Measurements from ENCODE around the gene FZD2. TPM values are rescaled to one million over a fixed set of nuclear protein-coding genes. Genes with fewer than 3 reads are reported as not detected.
A peak's percentile ranks its signal among the peaks of the same experiment; 100 is the strongest.

Gene FZD2
- total RNA-seq, 6 experiments from 2014 or later, result 76.4 to 103 (median 92.8) TPM

DNA sequence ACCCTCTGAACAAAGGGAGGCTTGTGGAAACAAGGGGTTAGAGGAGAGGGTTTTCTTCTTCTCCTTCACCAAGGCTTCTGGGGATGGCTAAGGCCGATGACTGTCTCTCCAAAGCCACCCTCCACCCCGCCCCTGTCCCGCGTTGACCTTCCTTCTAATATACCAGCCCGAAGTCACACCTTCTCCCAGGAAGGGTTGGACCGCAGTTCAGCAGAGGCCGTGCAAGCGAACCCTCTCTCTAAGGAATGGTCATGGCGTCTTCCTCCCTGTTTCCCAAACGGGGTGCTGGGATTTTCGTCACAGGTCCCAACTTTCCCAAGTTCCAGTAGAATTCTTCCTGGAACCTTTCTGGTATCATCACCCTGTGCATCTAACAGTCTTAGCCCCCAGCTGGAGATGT is 49.4 kb downstream of the FZD2 start:
- H3K9me3 Mint-ChIP-seq, result no peaks in the 10 kb centered on the region
- no peaks in the 10 kb centered on the region for H3K27me3 Mint-ChIP-seq (ENCODE audit: insufficient read depth)
- TF ChIP-seq, protein P1, sequence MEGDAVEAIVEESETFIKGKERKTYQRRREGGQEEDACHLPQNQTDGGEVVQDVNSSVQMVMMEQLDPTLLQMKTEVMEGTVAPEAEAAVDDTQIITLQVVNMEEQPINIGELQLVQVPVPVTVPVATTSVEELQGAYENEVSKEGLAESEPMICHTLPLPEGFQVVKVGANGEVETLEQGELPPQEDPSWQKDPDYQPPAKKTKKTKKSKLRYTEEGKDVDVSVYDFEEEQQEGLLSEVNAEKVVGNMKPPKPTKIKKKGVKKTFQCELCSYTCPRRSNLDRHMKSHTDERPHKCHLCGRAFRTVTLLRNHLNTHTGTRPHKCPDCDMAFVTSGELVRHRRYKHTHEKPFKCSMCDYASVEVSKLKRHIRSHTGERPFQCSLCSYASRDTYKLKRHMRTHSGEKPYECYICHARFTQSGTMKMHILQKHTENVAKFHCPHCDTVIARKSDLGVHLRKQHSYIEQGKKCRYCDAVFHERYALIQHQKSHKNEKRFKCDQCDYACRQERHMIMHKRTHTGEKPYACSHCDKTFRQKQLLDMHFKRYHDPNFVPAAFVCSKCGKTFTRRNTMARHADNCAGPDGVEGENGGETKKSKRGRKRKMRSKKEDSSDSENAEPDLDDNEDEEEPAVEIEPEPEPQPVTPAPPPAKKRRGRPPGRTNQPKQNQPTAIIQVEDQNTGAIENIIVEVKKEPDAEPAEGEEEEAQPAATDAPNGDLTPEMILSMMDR (IDR thresholded peaks at IDR 0.05), result no peak
- no peak for DNase-seq
- no peak overlapping the region for H3K27ac Mint-ChIP-seq
- peaks cover 34% of the 10 kb centered on the region for H3K4me1 Mint-ChIP-seq (ENCODE audit: low read depth)
- no peaks in the 10 kb centered on the region for H3K36me3 Mint-ChIP-seq (ENCODE audit: low read depth)
- H3K4me3 Mint-ChIP-seq, result no peak overlapping the region

DNA sequence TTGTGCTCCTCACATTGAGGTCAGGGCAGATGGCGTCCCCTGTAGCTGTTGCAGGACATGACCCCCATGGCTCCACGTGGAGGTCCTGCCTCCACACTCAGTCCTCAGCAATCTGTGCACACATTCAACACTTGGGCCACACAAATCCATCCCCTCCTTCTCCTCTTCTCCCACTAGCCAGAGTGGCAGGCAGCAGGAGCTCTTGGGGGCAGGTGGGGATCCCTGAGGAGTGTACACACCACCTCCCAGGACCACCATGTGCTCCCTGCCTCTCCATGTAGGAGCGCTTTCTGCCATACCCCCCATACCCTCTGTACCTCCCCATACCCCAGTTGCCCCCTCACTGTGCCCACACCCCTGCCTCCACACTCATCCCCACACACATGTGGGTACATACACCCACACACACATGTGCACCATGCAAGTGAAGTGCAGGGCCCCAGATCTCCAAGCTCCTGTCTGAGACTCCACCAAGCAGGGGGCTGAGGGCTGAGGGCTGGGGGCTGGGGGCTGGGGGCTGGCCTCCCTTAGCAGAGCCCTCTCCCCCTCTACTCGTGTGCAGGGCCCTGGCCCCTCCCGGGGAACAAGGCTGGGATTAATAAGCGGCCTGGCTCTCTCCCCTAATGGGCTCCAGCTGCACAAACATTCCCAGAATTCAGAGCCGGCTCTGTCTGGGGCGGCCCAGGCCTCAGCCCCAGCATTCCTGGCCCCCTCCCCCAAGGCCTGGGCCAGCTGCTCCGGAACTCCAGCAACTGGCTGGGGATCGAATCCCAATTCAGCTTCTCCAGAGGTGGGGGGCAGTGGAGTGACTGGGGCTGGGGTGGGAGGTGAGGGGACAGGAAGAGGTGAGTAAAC is 50.8 kb downstream of the FZD2 start:
- TF ChIP-seq, protein P1 (IDR thresholded peaks at IDR 0.05), result no peak
- H3K27me3 Mint-ChIP-seq (ENCODE audit: insufficient read depth), result no peaks in the 10 kb centered on the region
- no peak overlapping the region for H3K27ac Mint-ChIP-seq
- H3K36me3 Mint-ChIP-seq (ENCODE audit: low read depth), result no peaks in the 10 kb centered on the region
- H3K4me3 Mint-ChIP-seq, result no peak overlapping the region
- H3K4me1 Mint-ChIP-seq (ENCODE audit: low read depth), result peaks cover 37% of the 10 kb centered on the region
- peak; percentile 20 for DNase-seq
- no peaks in the 10 kb centered on the region for H3K9me3 Mint-ChIP-seq

DNA sequence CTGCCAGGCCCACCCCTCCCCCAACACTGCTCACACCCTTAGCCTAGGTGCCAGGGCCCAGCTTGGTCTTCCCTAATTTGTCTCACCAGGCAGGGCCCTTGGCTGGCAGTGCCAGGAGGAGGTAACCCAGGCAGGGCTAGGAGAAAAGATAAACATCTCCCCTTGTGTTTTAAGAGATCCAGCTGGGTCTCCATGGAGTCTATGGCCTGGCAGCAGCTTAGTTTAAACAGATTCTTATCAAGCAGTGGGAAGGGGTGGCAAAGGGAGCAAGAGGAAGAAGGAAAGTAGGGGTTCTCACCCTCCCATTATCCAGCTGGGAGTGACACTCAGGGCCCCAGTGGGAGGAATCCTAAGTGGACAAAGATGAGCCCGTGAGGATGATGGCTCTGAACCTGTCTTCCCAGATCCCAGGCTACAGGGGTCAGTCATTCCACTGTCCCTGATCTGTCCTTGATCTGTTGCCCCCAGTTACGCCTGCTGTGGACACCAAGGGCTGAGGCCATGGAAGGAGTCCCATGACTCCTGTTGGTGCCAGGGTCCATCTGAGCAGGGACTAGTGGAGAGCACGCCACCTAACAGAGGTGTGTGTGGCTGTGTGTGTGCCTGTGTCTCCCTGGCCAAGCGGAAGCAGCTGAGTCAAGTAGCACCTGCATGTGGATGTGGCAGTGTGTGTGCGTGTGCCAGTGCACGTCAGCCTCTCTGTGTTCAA is 51.6 kb downstream of the FZD2 start:
- H3K36me3 Mint-ChIP-seq (ENCODE audit: low read depth), result no peaks in the 10 kb centered on the region
- TF ChIP-seq, protein P1 (IDR thresholded peaks at IDR 0.05), result no peak
- H3K4me3 Mint-ChIP-seq, result no peak overlapping the region
- H3K27ac Mint-ChIP-seq, result 0 out of 2 replicates have a peak overlapping the region, but pooled peaks have one; percentile 3
- no peaks in the 10 kb centered on the region for H3K27me3 Mint-ChIP-seq (ENCODE audit: insufficient read depth)
- H3K4me1 Mint-ChIP-seq (ENCODE audit: low read depth), result peaks cover 37% of the 10 kb centered on the region
- no peak for DNase-seq
- H3K9me3 Mint-ChIP-seq, result no peaks in the 10 kb centered on the region

DNA sequence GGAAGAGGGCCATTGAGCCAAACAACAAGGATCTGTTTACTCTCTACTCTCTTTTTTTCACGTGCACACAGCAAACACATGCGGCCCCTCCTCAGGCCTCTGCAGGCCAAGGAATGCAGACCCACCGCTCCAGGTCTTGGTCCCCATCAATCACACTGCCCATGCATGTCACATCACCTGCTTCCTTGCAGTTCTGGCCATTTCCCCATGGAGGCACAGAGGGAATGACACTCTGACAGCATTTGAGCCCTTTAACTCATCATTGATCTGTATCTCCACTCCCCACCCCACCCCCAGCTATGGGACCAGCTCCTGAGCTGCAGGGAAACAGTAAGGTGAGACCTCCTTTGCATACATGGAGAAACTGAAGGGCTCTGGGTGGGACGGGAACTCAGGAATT is 53.0 kb downstream of the FZD2 start:
- H3K4me1 Mint-ChIP-seq (ENCODE audit: low read depth), result peaks cover 37% of the 10 kb centered on the region
- H3K27ac Mint-ChIP-seq, result no peak overlapping the region
- no peaks in the 10 kb centered on the region for H3K27me3 Mint-ChIP-seq (ENCODE audit: insufficient read depth)
- TF ChIP-seq, protein P1 (IDR thresholded peaks at IDR 0.05), result no peak
- H3K4me3 Mint-ChIP-seq, result no peak overlapping the region
- H3K36me3 Mint-ChIP-seq (ENCODE audit: low read depth), result no peaks in the 10 kb centered on the region
- no peaks in the 10 kb centered on the region for H3K9me3 Mint-ChIP-seq
- no peak for DNase-seq

Other genes starting within 250 kb of the FZD2 start
- gene RUNDC3A, start 248.9 kb upstream of the FZD2 start, total RNA-seq (2021; fragmentation: NEBNext Ultra II Directional; extraction: Animal tissue kit (Norgen Biotek cat#: 25700)), result under 1 TPM in 1 of 6 experiments, not detected in 5; 0.17 TPM
- gene SLC25A39, start 232.7 kb upstream of the FZD2 start, total RNA-seq (2021; fragmentation: NEBNext Ultra II Directional; extraction: Animal tissue kit (Norgen Biotek cat#: 25700)), result 100 to 1,000 TPM in 5 of 6 experiments, 10 to 100 TPM in 1; 94.8 to 116 (median 108) TPM
- 100 to 1,000 TPM; 186 to 249 (median 221) TPM for gene GRN, start 212.2 kb upstream of the FZD2 start, total RNA-seq (2021; fragmentation: NEBNext Ultra II Directional; extraction: Animal tissue kit (Norgen Biotek cat#: 25700))
- gene FAM171A2, start 193.6 kb upstream of the FZD2 start, total RNA-seq (2021; fragmentation: NEBNext Ultra II Directional; extraction: Animal tissue kit (Norgen Biotek cat#: 25700)), result 1 to 10 TPM; 1.6 to 1.9 (median 1.8) TPM
- gene ITGA2B, start 167.8 kb upstream of the FZD2 start, total RNA-seq (2021; fragmentation: NEBNext Ultra II Directional; extraction: Animal tissue kit (Norgen Biotek cat#: 25700)), result under 1 TPM in 2 of 6 experiments, not detected in 4; 0.18 to 0.19 TPM
- 10 to 100 TPM; 23.4 to 30.0 (median 27.1) TPM for gene GPATCH8, start 54.1 kb upstream of the FZD2 start, total RNA-seq (2021; fragmentation: NEBNext Ultra II Directional; extraction: Animal tissue kit (Norgen Biotek cat#: 25700))
- under 1 TPM in 2 of 6 experiments, not detected in 4; 0.09 to 0.14 TPM for gene MEIOC, start 99.0 kb downstream of the FZD2 start, total RNA-seq (2021; fragmentation: NEBNext Ultra II Directional; extraction: Animal tissue kit (Norgen Biotek cat#: 25700))
- gene CCDC43, start 132.3 kb downstream of the FZD2 start, total RNA-seq (2021; fragmentation: NEBNext Ultra II Directional; extraction: Animal tissue kit (Norgen Biotek cat#: 25700)), result 10 to 100 TPM; 29.4 to 33.3 (median 31.0) TPM
- gene DBF4B, start 151.2 kb downstream of the FZD2 start, total RNA-seq (2021; fragmentation: NEBNext Ultra II Directional; extraction: Animal tissue kit (Norgen Biotek cat#: 25700)), result 10 to 100 TPM in 5 of 6 experiments, 1 to 10 TPM in 1; 5.5 to 11.9 (median 10.8) TPM
- under 1 TPM; 0.14 to 0.27 (median 0.16) TPM for gene ADAM11, start 201.5 kb downstream of the FZD2 start, total RNA-seq (2021; fragmentation: NEBNext Ultra II Directional; extraction: Animal tissue kit (Norgen Biotek cat#: 25700))

All from HFFc6 (cell line).